WERI-Rb-1 (cell line): ENCODE results near the gene RNF138.
"Not testable (repeated sequence)": the region's sequence is repeated elsewhere in the genome, so short reads cannot be mapped to it uniquely, and the experiment has no call there.

ENCODE experiments used
- DNase-seq: peaks from one replicate; pipeline ENCODE4 v3.0.0-alpha.2; 2020
- H3K27ac ChIP-seq: fragments of 250-450 bp; sonication (Bioruptor Pico); 2 replicates; pipeline ENCODE4 v1.5.1; 2020; ENCODE audit warnings: mild to moderate bottlenecking, moderate library complexity
- H3K27me3 ChIP-seq: fragments of 250-450 bp; sonication (Bioruptor Pico); 2 replicates; pipeline ENCODE4 v1.5.1; 2021; ENCODE audit warnings: mild to moderate bottlenecking, low read depth, moderate library complexity; ENCODE audit not compliant: insufficient read depth, severe bottlenecking
- H3K36me3 ChIP-seq: fragments of 250-450 bp; sonication (Bioruptor Pico); 2 replicates; pipeline ENCODE4 v1.5.1; 2020; ENCODE audit warnings: mild to moderate bottlenecking, moderate library complexity
- H3K4me3 ChIP-seq: 2 replicates; pipeline ENCODE4 v1.5.1; 2011; ENCODE audit warnings: low read depth, mild to moderate bottlenecking, control low read depth, low read length
- H3K9me3 ChIP-seq: fragments of 250-450 bp; sonication (Bioruptor Pico); 2 replicates; pipeline ENCODE4 v1.5.1; 2021; ENCODE audit warnings: mild to moderate bottlenecking, moderate library complexity; ENCODE audit not compliant: severe bottlenecking
- TF ChIP-seq, protein P1 (sequence below): IDR thresholded peaks from 2 replicates; pipeline ENCODE4 v1.5.1; 2011; ENCODE audit warnings: low read depth, mild to moderate bottlenecking, control low read depth, inconsistent platforms, low read length

Gene RNF138

DNA sequence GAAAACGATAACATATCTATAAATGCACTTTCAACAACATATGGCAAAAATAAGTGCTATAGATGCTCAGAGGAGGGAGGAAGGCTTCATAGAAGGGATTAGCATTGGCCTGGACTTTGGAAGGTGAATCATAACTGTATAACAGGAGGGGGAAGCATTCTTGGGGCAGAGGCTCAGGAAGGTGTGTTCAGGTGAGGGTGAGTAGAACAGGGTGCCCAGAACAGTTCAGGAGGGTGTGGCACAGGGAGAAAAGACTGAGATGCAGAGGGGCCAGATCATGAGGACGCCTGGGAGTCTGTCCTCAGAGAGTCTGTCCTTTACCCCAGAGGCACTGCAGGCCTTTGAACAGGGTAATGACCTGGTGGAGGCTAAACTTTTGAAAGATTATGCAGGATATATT, 68.9 kb downstream of the RNF138 start:
- no peak for DNase-seq
- H3K27ac ChIP-seq = no peak overlapping the region
- no peaks in the 10 kb centered on the region for H3K36me3 ChIP-seq
- TF ChIP-seq, protein P1, sequence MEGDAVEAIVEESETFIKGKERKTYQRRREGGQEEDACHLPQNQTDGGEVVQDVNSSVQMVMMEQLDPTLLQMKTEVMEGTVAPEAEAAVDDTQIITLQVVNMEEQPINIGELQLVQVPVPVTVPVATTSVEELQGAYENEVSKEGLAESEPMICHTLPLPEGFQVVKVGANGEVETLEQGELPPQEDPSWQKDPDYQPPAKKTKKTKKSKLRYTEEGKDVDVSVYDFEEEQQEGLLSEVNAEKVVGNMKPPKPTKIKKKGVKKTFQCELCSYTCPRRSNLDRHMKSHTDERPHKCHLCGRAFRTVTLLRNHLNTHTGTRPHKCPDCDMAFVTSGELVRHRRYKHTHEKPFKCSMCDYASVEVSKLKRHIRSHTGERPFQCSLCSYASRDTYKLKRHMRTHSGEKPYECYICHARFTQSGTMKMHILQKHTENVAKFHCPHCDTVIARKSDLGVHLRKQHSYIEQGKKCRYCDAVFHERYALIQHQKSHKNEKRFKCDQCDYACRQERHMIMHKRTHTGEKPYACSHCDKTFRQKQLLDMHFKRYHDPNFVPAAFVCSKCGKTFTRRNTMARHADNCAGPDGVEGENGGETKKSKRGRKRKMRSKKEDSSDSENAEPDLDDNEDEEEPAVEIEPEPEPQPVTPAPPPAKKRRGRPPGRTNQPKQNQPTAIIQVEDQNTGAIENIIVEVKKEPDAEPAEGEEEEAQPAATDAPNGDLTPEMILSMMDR = no peak
- H3K27me3 ChIP-seq = peaks cover 38% of the 10 kb centered on the region
- no peaks in the 10 kb centered on the region for H3K9me3 ChIP-seq
- H3K4me3 ChIP-seq = no peak overlapping the region

DNA sequence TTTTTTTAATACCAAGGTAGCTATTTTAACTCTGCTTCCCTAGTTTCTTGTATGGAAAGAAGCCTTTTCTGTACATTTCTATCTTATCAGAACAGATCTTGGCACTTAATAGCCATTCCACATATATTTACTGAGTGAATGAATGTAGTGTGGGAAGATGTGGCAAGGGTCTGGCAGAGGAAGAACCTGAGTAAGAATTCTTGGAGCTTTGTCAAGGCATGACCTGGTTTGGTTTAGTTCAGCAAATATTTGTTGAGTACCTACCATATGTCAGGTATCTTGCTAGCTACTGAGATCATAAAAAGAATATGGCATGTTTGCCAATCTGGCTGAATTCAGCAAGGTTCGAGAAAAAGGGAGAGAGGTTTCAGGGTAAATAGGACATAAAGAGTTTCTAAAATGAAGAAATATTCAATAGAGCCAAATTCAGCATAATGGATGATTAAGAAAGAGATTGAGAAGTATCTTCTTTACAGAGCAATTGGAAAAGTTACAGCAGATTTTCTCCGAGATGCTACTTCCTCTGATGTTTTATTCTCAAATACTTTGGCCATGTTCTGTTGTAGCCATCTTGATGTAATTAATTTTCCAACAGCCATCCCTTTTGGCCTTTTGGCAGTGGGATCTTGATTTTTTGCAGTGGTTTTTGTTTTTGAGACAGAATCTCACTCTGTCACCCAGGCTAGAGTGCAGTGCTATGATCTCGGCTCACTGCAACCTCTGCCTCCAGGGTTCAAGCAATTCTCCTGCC, 76.5 kb downstream of the RNF138 start:
- Histone ChIP-seq H3K27me3 (peaks cover 2% of the 10 kb centered on the region), H3K4me3 (no peak overlapping the region), H3K9me3 (no peaks in the 10 kb centered on the region), H3K27ac (no peak overlapping the region), H3K36me3 (no peaks in the 10 kb centered on the region)
- TF ChIP-seq, protein P1 = no peak
- no peak for DNase-seq

DNA sequence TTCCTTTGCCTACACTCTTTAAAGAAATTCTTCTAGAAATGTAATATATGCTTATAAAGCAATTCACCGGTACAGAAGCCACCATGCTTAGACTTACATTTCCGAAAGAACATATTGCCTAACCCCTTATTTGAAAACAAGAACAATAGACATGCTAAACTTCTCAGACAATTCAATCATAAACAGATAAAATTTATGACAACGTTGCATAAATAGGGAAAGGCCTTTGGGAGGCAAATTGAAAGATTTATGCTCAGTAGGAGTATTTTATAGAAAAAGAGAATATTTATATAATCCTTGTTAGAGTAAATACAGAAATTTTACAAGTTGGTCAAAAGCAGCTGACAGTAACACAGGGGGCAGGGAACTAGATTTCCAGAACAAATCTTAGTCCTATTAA, 82.0 kb downstream of the RNF138 start:
- Histone ChIP-seq H3K9me3 (no peaks in the 10 kb centered on the region), H3K27me3 (no peaks in the 10 kb centered on the region), H3K36me3 (no peaks in the 10 kb centered on the region), H3K27ac (no peak overlapping the region), H3K4me3 (no peak overlapping the region)
- no peak for DNase-seq
- TF ChIP-seq, protein P1 = no peak

DNA sequence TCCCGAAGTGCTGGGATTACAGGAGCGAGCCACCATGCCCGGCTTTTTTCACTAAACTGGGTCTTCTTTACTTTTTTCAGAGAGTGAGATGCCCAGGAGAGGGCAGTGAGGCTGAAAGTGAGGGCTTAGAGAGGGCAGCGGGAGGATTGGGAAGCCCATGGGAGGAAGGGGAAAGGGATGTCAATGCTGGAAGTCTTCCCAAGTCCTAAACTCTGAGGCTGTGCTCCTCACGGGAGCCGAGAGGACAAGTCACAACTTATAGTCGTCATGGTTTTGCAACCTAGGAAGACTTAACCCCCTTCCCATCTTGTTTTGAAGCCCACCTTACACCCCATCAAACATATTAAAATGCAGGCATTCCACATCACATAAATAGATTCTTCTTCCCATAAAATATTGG, 83.0 kb downstream of the RNF138 start:
- no peak overlapping the region for H3K27ac ChIP-seq
- no peaks in the 10 kb centered on the region for H3K9me3 ChIP-seq
- TF ChIP-seq, protein P1 = no peak
- no peak for DNase-seq
- no peaks in the 10 kb centered on the region for H3K27me3 ChIP-seq
- H3K36me3 ChIP-seq = no peaks in the 10 kb centered on the region
- H3K4me3 ChIP-seq = no peak overlapping the region

DNA sequence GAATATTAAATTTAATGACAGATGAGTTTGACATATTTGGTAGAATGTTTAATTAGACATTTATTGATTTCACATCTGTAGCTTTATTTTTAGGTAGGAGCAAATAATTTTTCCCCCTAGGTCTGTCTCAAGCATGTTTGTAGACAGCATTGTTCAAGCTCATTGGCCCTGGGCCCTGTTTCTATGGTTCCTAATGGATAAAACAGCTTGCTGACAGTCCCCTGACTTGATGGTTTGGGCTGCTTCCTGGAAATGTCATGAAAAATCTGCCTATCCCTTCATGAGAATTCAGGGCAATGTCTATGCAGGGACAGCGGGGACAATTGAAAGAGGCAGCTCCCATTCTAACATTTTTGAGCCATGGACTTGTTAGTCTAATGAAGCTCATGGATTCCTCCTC, 83.6 kb downstream of the RNF138 start:
- Histone ChIP-seq H3K36me3 (no peaks in the 10 kb centered on the region), H3K27me3 (no peaks in the 10 kb centered on the region), H3K27ac (no peak overlapping the region), H3K9me3 (no peaks in the 10 kb centered on the region), H3K4me3 (no peak overlapping the region)
- DNase-seq = no peak
- TF ChIP-seq, protein P1 = no peak

DNA sequence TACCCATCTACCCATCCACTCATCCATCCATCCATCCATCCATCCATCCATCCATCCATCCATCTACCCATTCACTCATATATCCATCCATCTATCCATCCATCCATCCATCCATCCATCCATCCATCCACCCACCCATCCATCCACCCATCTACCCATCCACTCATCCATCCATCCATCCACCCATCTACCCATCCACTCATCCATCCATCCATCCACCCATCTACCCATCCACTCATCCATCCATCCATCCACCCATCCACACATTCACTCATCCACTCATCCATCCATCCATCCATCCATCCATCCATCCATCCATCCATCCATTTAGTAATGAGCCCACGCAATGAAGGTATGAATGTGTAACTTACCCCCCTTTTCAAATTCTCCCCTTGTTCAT, 85.1 kb downstream of the RNF138 start:
- DNase-seq, H3K27me3 ChIP-seq, H3K4me3 ChIP-seq, H3K9me3 ChIP-seq, H3K27ac ChIP-seq, H3K36me3 ChIP-seq: not testable (repeated sequence)
